GM12878 (cell line): ENCODE measurements around the gene DTD1. TPM values are rescaled to one million over a fixed set of nuclear protein-coding genes. Genes with fewer than 3 reads are reported as not detected.

Experiments used
- CBFB ChIP-seq: IDR thresholded peaks from 2 replicates; pipeline ENCODE4 v1.6.1; 2016; ENCODE audit warnings: antibody characterized with exemption, low read depth
- CBX5 ChIP-seq: sonication (generic); IDR thresholded peaks from 2 replicates; pipeline ENCODE4 v1.6.1; 2016; ENCODE audit warnings: low read depth, moderate library complexity, mild to moderate bottlenecking, inconsistent platforms
- CHD2 ChIP-seq: IDR thresholded peaks from 2 replicates; pipeline ENCODE4 v1.6.1; 2011; ENCODE audit warnings: low read depth, low read length, improper control_type of control experiment, borderline replicate concordance
- EP300 ChIP-seq, 2 experiments: fragments of 150-350 bp in 1 of 2; IDR thresholded peaks; 2 replicates each; pipeline ENCODE4 v1.6.1; 2011 to 2012; ENCODE audit warnings: low read depth in 2 of 2, low read length in 2 of 2, borderline replicate concordance in 1 of 2, improper control_type of control experiment in 1 of 2, inconsistent platforms in 1 of 2; ENCODE audit not compliant: control insufficient read depth in 1 of 2
- JUND ChIP-seq: IDR thresholded peaks from 2 replicates; pipeline ENCODE4 v1.6.1; 2012; ENCODE audit warnings: low read depth, mild to moderate bottlenecking, low read length, improper control_type of control experiment, moderate library complexity
- KAT2A ChIP-seq: conservative IDR thresholded peaks from 2 replicates; pipeline ENCODE4 v1.6.1; 2011; ENCODE audit warnings: low read depth, low read length; ENCODE audit not compliant: control insufficient read depth
- MEF2A ChIP-seq: IDR thresholded peaks from 2 replicates; pipeline ENCODE4 v1.6.1; 2011; ENCODE audit warnings: low read depth, mild to moderate bottlenecking, low read length, moderate library complexity; ENCODE audit not compliant: insufficient read depth
- MXI1 ChIP-seq: fragments of 150-350 bp; IDR thresholded peaks from 2 replicates; pipeline ENCODE4 v1.6.1; 2011; ENCODE audit warnings: low read depth, mild to moderate bottlenecking, inconsistent platforms, low read length, improper control_type of control experiment
- MYB ChIP-seq: fragments of 150-350 bp; IDR thresholded peaks from 2 replicates; pipeline ENCODE4 v1.6.1; 2014; ENCODE audit warnings: mild to moderate bottlenecking, low read depth, low read length, borderline replicate concordance
- NFYA ChIP-seq: IDR thresholded peaks from 2 replicates; pipeline ENCODE4 v1.6.1; 2011; ENCODE audit warnings: low read depth, mild to moderate bottlenecking, low read length, improper control_type of control experiment, borderline replicate concordance
- NR2C1 ChIP-seq: fragments of 450-650 bp; IDR thresholded peaks from 2 replicates; pipeline ENCODE4 v1.6.1; 2017; ENCODE audit warnings: antibody characterized with exemption, mild to moderate bottlenecking, moderate library complexity
- NR2C2 ChIP-seq: IDR thresholded peaks from 2 replicates; pipeline ENCODE4 v1.6.1; 2011; ENCODE audit warnings: borderline replicate concordance, low read depth; ENCODE audit not compliant: control insufficient read depth, insufficient read length
- NR2F1 ChIP-seq: fragments of 450-650 bp; conservative IDR thresholded peaks from 2 replicates; pipeline ENCODE4 v1.6.1; 2017; ENCODE audit warnings: mild to moderate bottlenecking
- SMC3 ChIP-seq: IDR thresholded peaks from 2 replicates; pipeline ENCODE4 v1.6.1; 2011; ENCODE audit warnings: low read length, improper control_type of control experiment, borderline replicate concordance
- SPI1 ChIP-seq: IDR thresholded peaks from 2 replicates; pipeline ENCODE4 v1.6.1; 2011; ENCODE audit warnings: low read depth, mild to moderate bottlenecking, low read length, moderate library complexity, borderline replicate concordance; ENCODE audit not compliant: insufficient read depth
- SREBF1 ChIP-seq: IDR thresholded peaks from 2 replicates; pipeline ENCODE4 v1.6.1; 2012; ENCODE audit warnings: mild to moderate bottlenecking, low read length
- SRF ChIP-seq, 2 experiments: IDR thresholded peaks; 2 replicates each; pipeline ENCODE4 v1.6.1; 2011; ENCODE audit warnings: low read depth in 2 of 2, low read length in 2 of 2, mild to moderate bottlenecking in 1 of 2, moderate library complexity in 1 of 2
- TARDBP ChIP-seq: IDR thresholded peaks from 2 replicates; pipeline ENCODE4 v1.6.1; 2016; ENCODE audit warnings: borderline replicate concordance
- TBL1XR1 ChIP-seq: IDR thresholded peaks from 2 replicates; pipeline ENCODE4 v1.6.1; 2012; ENCODE audit warnings: low read depth, low read length, improper control_type of control experiment
- TCF7 ChIP-seq: IDR thresholded peaks from 2 replicates; pipeline ENCODE4 v1.6.1; 2014; ENCODE audit warnings: antibody characterized with exemption, borderline replicate concordance
- ZNF217 ChIP-seq: fragments of 450-650 bp; IDR thresholded peaks from 2 replicates; pipeline ENCODE4 v1.6.1; 2017; ENCODE audit warnings: antibody characterized with exemption, mild to moderate bottlenecking
- polyA plus RNA-seq, 11 experiments: library from polyadenylated mRNA; depleted of rRNA in 4 of 11; unstranded in 6 of 11; stranded (reverse) in 5 of 11; fragments of >200 nt; fragmentation: Nextera tagmentation in 4 of 11; fragmentation: Illumina TruSeq in 1 of 11; extraction: Ambion mirVana in 4 of 11; extraction: Trizol in 1 of 11; gene quantifications; 1 replicate in 1 of 11; 2 replicates in 10 of 11; pipeline versions ENCODE4 v1.2.1 to v1.2.3, GENCODE V29; 2011 to 2016; ENCODE audit warnings: inconsistent platforms in 2 of 11, missing spikeins in 2 of 11, low read depth in 1 of 11
- total RNA-seq, 4 experiments: library from RNA; depleted of rRNA in 3 of 4; stranded (reverse); fragments of >200 nt in 3 of 4; fragmentation: Illumina TruSeq in 1 of 4; extraction: Trizol in 1 of 4; gene quantifications; 2 replicates each; pipeline versions ENCODE4 v1.2.1 to v1.2.3, GENCODE V29; 2013 to 2021
- TF ChIP-seq, protein P1 (sequence below): fragments of 450-650 bp; conservative IDR thresholded peaks from 2 replicates; pipeline ENCODE4 v1.6.1; 2017; ENCODE audit warnings: mild to moderate bottlenecking, moderate library complexity
- TF ChIP-seq, protein P2 (sequence below): fragments of 150-350 bp; IDR thresholded peaks from 2 replicates; pipeline ENCODE4 v1.6.1; 2016; ENCODE audit warnings: low read depth, low read length
- TF ChIP-seq, protein P3 (sequence below): fragments of 450-650 bp; IDR thresholded peaks from 2 replicates; pipeline ENCODE4 v1.6.1; 2014; ENCODE audit warnings: mild to moderate bottlenecking

The DTD1 gene
- total and polyA plus RNA-seq, 10 of the 15 experiments (the other 5 are each of a cell fraction or from before 2014, with no cell fraction given) = 24.3 to 99.8 (median 63.3) TPM

DNA sequence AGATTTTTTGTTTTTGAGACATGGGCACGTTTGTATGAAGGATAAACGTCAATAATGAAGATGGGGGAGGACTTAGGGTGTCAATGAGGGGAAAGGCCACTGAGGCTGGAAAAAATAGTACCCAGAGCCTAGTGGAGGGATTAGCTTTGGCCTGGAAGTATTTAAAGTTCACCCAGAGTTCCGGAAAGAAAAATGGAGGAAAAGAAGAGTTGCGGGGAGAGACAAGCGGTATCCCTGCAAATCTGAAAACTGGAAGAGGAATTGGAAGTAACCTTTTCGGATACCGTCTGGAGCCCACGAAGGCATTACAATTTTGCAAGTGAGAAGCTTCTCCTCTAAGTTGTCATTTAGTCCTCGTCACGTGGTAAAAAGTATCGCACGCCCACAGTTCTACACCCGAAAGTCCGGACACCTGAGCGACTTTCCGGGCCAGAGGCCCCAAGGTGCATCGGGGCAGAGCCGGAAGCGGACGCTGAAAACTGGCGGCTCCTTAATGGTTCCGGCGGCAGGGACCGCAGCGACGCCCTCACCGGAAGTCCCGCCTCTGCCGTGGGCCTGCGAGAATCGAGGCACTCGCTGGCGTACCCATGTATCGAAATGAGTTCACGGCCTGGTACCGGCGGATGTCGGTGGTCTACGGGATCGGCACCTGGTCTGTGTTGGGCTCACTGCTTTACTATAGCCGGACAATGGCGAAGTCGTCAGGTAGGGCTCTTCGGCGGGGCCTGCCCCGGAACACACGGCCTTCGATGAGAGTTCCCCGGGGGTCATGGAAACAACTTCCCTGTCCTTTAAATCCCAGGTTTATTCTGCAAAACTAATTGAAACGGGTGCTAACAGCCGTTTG, 20.7 kb upstream of the DTD1 start, which contains the start of gene SMIM26 (continued):
- TF ChIP-seq TBL1XR1 = 0 out of 2 replicates have a peak, but pooled peaks have one; percentile 49
- TF ChIP-seq SPI1 = no peak
- no peak for TF ChIP-seq TARDBP
- TF ChIP-seq MXI1 = peak; percentile 91
- TF ChIP-seq CBFB = peak; percentile 55; the same call in 1 of the 2 replicates
- peak; percentile 30; the same call in 1 of the 2 replicates for TF ChIP-seq NR2F1
- TF ChIP-seq, protein P1, sequence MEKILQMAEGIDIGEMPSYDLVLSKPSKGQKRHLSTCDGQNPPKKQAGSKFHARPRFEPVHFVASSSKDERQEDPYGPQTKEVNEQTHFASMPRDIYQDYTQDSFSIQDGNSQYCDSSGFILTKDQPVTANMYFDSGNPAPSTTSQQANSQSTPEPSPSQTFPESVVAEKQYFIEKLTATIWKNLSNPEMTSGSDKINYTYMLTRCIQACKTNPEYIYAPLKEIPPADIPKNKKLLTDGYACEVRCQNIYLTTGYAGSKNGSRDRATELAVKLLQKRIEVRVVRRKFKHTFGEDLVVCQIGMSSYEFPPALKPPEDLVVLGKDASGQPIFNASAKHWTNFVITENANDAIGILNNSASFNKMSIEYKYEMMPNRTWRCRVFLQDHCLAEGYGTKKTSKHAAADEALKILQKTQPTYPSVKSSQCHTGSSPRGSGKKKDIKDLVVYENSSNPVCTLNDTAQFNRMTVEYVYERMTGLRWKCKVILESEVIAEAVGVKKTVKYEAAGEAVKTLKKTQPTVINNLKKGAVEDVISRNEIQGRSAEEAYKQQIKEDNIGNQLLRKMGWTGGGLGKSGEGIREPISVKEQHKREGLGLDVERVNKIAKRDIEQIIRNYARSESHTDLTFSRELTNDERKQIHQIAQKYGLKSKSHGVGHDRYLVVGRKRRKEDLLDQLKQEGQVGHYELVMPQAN = peak; percentile 84
- 0 out of 2 replicates have a peak, but pooled peaks have one; percentile 54 for TF ChIP-seq CBX5
- TF ChIP-seq NFYA = no peak
- TF ChIP-seq JUND = no peak
- TF ChIP-seq TCF7 = no peak
- TF ChIP-seq NR2C2 = no peak
- TF ChIP-seq, protein P2, sequence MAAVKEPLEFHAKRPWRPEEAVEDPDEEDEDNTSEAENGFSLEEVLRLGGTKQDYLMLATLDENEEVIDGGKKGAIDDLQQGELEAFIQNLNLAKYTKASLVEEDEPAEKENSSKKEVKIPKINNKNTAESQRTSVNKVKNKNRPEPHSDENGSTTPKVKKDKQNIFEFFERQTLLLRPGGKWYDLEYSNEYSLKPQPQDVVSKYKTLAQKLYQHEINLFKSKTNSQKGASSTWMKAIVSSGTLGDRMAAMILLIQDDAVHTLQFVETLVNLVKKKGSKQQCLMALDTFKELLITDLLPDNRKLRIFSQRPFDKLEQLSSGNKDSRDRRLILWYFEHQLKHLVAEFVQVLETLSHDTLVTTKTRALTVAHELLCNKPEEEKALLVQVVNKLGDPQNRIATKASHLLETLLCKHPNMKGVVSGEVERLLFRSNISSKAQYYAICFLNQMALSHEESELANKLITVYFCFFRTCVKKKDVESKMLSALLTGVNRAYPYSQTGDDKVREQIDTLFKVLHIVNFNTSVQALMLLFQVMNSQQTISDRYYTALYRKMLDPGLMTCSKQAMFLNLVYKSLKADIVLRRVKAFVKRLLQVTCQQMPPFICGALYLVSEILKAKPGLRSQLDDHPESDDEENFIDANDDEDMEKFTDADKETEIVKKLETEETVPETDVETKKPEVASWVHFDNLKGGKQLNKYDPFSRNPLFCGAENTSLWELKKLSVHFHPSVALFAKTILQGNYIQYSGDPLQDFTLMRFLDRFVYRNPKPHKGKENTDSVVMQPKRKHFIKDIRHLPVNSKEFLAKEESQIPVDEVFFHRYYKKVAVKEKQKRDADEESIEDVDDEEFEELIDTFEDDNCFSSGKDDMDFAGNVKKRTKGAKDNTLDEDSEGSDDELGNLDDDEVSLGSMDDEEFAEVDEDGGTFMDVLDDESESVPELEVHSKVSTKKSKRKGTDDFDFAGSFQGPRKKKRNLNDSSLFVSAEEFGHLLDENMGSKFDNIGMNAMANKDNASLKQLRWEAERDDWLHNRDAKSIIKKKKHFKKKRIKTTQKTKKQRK = no peak
- TF ChIP-seq CHD2 = peak; percentile 66; the same call in 1 of the 2 replicates
- TF ChIP-seq, protein P3, sequence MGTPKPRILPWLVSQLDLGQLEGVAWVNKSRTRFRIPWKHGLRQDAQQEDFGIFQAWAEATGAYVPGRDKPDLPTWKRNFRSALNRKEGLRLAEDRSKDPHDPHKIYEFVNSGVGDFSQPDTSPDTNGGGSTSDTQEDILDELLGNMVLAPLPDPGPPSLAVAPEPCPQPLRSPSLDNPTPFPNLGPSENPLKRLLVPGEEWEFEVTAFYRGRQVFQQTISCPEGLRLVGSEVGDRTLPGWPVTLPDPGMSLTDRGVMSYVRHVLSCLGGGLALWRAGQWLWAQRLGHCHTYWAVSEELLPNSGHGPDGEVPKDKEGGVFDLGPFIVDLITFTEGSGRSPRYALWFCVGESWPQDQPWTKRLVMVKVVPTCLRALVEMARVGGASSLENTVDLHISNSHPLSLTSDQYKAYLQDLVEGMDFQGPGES = no peak
- TF ChIP-seq SREBF1 = no peak
- peak in 1 of 2 experiments; percentile 54; a peak in 1 of 4 replicates for TF ChIP-seq SRF (IDR thresholded peaks at IDR 0.05; ENCODE audit: low read depth in 2 of 2, low read length in 2 of 2)
- no peak for TF ChIP-seq KAT2A
- peak; percentile 90 for TF ChIP-seq NR2C1
- TF ChIP-seq EP300 (IDR thresholded peaks at IDR 0.05; ENCODE audit: borderline replicate concordance in 1 of 2, control insufficient read depth in 1 of 2, low read depth in 2 of 2, low read length in 2 of 2) = no peak
- 0 out of 2 replicates have a peak, but pooled peaks have one; percentile 33 for TF ChIP-seq ZNF217
- no peak for TF ChIP-seq MYB
- no peak for TF ChIP-seq SMC3
- no peak for TF ChIP-seq MEF2A
